ENCODE data around the gene DDX20.
"Not testable (repeated sequence)": the region's sequence is repeated elsewhere in the genome, so short reads cannot be mapped to it uniquely, and the experiment has no call there.

Gene DDX20

GRCh38 chr1:111784273-111784901 lies 28.7 kb downstream of the DDX20 start:
- H3K9ac ChIP-seq (ENCODE audit: low read length) = no peak overlapping the region
- no peaks in the 10 kb centered on the region for H3K4me1 ChIP-seq (ENCODE audit: control insufficient read depth, insufficient read depth, low read length)
- no peaks in the 10 kb centered on the region for H3K27me3 ChIP-seq (ENCODE audit: control insufficient read depth, insufficient read depth, low read length)
- H3K4me3 ChIP-seq (ENCODE audit: low read length) = no peak overlapping the region
- no peaks in the 10 kb centered on the region for H3K9me3 ChIP-seq (ENCODE audit: control insufficient read depth, low read length)
- no peaks in the 10 kb centered on the region for H3K36me3 ChIP-seq (ENCODE audit: control insufficient read depth, insufficient read depth, low read length)

DNA sequence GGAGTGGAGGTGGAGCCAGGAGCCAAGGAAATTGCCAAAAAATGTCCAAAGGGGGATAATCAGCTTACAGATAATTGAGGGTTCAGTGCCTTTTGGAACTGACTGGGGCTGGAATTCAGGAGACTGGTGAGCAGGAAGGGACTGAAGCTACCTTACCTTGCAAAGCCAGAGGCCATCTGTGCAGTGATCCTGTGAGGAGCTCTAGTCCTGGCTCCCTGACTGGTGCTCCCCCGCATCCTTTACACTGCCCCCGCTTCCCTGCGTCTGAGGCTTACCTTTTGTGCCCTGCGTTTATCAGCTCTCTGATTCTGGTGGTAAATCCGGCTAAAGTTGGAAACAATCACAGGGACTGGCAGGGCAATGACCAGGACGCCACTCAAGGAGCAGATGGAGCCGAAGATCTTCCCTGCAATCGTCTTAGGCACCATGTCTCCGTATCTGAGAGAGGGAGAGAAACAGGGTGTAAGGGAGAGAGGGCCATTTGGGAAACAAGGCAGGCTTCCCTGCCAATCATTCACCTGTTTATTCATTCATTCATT lies 31.0 kb downstream of the DDX20 start:
- Histone ChIP-seq H3K4me3 (ENCODE audit: low read length) (no peak overlapping the region), H3K27me3 (ENCODE audit: control insufficient read depth, insufficient read depth, low read length) (no peaks in the 10 kb centered on the region), H3K9ac (ENCODE audit: low read length) (no peak overlapping the region), H3K9me3 (ENCODE audit: control insufficient read depth, low read length) (no peaks in the 10 kb centered on the region), H3K4me1 (ENCODE audit: control insufficient read depth, insufficient read depth, low read length) (no peaks in the 10 kb centered on the region), H3K36me3 (ENCODE audit: control insufficient read depth, insufficient read depth, low read length) (no peaks in the 10 kb centered on the region)

GRCh38 chr1:111789142-111789541 lies 33.4 kb downstream of the DDX20 start:
- Histone ChIP-seq H3K27me3 (ENCODE audit: control insufficient read depth, insufficient read depth, low read length) (no peaks in the 10 kb centered on the region), H3K4me3 (ENCODE audit: low read length) (no peak overlapping the region), H3K9ac (ENCODE audit: low read length) (no peak overlapping the region), H3K9me3 (ENCODE audit: control insufficient read depth, low read length) (no peaks in the 10 kb centered on the region), H3K36me3 (ENCODE audit: control insufficient read depth, insufficient read depth, low read length) (no peaks in the 10 kb centered on the region), H3K4me1 (ENCODE audit: control insufficient read depth, insufficient read depth, low read length) (no peaks in the 10 kb centered on the region)

GRCh38 chr1:111789666-111790316 lies 34.1 kb downstream of the DDX20 start:
- Histone ChIP-seq H3K36me3 (ENCODE audit: control insufficient read depth, insufficient read depth, low read length) (no peaks in the 10 kb centered on the region), H3K4me1 (ENCODE audit: control insufficient read depth, insufficient read depth, low read length) (no peaks in the 10 kb centered on the region), H3K4me3 (ENCODE audit: low read length) (no peak overlapping the region), H3K9ac (ENCODE audit: low read length) (no peak overlapping the region), H3K9me3 (ENCODE audit: control insufficient read depth, low read length) (no peaks in the 10 kb centered on the region), H3K27me3 (ENCODE audit: control insufficient read depth, insufficient read depth, low read length) (no peaks in the 10 kb centered on the region)

GRCh38 chr1:111791776-111792175 lies 36.1 kb downstream of the DDX20 start:
- H3K4me3 ChIP-seq (ENCODE audit: low read length) = no peak overlapping the region
- no peaks in the 10 kb centered on the region for H3K4me1 ChIP-seq (ENCODE audit: control insufficient read depth, insufficient read depth, low read length)
- no peaks in the 10 kb centered on the region for H3K9me3 ChIP-seq (ENCODE audit: control insufficient read depth, low read length)
- no peak overlapping the region for H3K9ac ChIP-seq (ENCODE audit: low read length)
- H3K27me3 ChIP-seq (ENCODE audit: control insufficient read depth, insufficient read depth, low read length) = no peaks in the 10 kb centered on the region
- no peaks in the 10 kb centered on the region for H3K36me3 ChIP-seq (ENCODE audit: control insufficient read depth, insufficient read depth, low read length)

- Histone ChIP-seq H3K9me3 (ENCODE audit: control insufficient read depth, low read length) (no peaks in the 10 kb centered on the region), H3K4me1 (ENCODE audit: control insufficient read depth, insufficient read depth, low read length) (no peaks in the 10 kb centered on the region), H3K9ac (ENCODE audit: low read length) (no peak overlapping the region), H3K4me3 (ENCODE audit: low read length) (no peak overlapping the region), H3K36me3 (ENCODE audit: control insufficient read depth, insufficient read depth, low read length) (no peaks in the 10 kb centered on the region), H3K27me3 (ENCODE audit: control insufficient read depth, insufficient read depth, low read length) (no peaks in the 10 kb centered on the region)
Observed at GRCh38 chr1:111792249-111792648, 36.5 kb downstream of the DDX20 start.

DNA sequence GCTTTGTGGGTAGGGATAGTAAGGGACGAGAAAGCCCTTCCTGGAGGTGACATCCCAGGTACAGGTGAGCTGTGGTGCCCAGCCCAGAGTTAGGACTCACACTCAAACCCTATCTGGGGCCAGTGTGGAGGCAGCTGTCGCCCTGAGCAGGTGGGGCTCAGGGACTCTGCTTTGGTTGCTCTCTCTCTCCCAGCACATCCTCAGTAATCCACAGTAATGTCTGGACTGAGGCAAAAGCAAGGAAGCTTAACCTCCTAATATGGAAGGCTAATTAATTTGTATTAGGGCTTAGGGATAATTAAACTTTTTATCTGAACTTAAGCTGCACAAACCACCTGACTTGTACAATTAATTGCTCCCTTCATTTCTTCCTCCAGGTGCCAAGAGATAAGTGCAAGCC lies 38.2 kb downstream of the DDX20 start:
- Histone ChIP-seq H3K4me3 (ENCODE audit: low read length) (no peak overlapping the region), H3K9ac (ENCODE audit: low read length) (no peak overlapping the region), H3K9me3 (ENCODE audit: control insufficient read depth, low read length) (no peaks in the 10 kb centered on the region), H3K4me1 (ENCODE audit: control insufficient read depth, insufficient read depth, low read length) (no peaks in the 10 kb centered on the region), H3K27me3 (ENCODE audit: control insufficient read depth, insufficient read depth, low read length) (no peaks in the 10 kb centered on the region), H3K36me3 (ENCODE audit: control insufficient read depth, insufficient read depth, low read length) (no peaks in the 10 kb centered on the region)

DNA sequence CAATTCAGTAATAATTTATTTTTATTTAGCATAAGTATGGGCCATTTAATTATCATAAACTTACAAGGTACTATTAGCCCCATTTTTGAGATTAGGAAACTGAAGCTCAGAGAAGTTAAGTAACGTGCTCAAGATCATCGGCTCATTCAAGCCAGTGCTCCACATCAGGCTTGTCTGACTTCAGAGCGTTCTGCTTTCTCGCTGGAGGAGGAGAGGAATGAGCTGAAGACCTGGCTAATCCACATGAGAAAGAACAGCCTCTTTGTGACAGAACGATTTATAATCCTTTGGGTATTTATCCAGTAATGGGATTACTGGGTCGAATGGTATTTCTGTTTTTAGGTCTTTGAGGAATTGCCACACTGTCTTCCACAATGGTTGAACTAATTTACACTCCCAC lies 39.7 kb downstream of the DDX20 start:
- H3K27me3 ChIP-seq (ENCODE audit: control insufficient read depth, insufficient read depth, low read length) = no peaks in the 10 kb centered on the region
- no peaks in the 10 kb centered on the region for H3K4me1 ChIP-seq (ENCODE audit: control insufficient read depth, insufficient read depth, low read length)
- H3K9ac ChIP-seq (ENCODE audit: low read length) = no peak overlapping the region
- H3K4me3 ChIP-seq (ENCODE audit: low read length) = no peak overlapping the region
- no peaks in the 10 kb centered on the region for H3K9me3 ChIP-seq (ENCODE audit: control insufficient read depth, low read length)
- H3K36me3 ChIP-seq (ENCODE audit: control insufficient read depth, insufficient read depth, low read length) = no peaks in the 10 kb centered on the region

DNA sequence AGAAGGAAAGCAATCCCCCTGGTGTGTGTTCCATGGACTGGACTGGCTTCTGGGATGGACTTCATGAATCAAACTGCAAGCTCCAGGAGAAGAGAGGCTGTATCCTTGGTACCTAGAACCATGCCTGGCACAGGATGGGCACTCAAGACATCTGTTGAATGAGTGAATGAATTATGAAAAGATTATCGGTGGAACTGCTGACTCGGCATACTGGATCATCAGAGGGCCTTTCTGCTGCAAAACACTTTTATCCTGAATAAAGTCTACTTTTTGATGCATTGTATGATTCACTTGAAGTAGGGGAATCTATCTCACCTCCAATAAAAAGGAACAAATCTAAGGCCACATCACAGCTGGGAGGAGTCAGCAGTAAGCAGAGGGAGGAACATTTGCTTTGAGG lies 42.9 kb downstream of the DDX20 start:
- no peaks in the 10 kb centered on the region for H3K36me3 ChIP-seq (ENCODE audit: control insufficient read depth, insufficient read depth, low read length)
- no peaks in the 10 kb centered on the region for H3K9me3 ChIP-seq (ENCODE audit: control insufficient read depth, low read length)
- H3K27me3 ChIP-seq (ENCODE audit: control insufficient read depth, insufficient read depth, low read length) = no peaks in the 10 kb centered on the region
- no peak overlapping the region for H3K4me3 ChIP-seq (ENCODE audit: low read length)
- H3K9ac ChIP-seq (ENCODE audit: low read length) = no peak overlapping the region
- no peaks in the 10 kb centered on the region for H3K4me1 ChIP-seq (ENCODE audit: control insufficient read depth, insufficient read depth, low read length)

- H3K4me3 ChIP-seq (ENCODE audit: low read length); H3K9me3 ChIP-seq (ENCODE audit: control insufficient read depth, low read length); H3K9ac ChIP-seq (ENCODE audit: low read length); H3K4me1 ChIP-seq (ENCODE audit: control insufficient read depth, insufficient read depth, low read length); H3K27me3 ChIP-seq (ENCODE audit: control insufficient read depth, insufficient read depth, low read length); H3K36me3 ChIP-seq (ENCODE audit: control insufficient read depth, insufficient read depth, low read length): not testable (repeated sequence)
Observed at GRCh38 chr1:111799722-111800121, 44.0 kb downstream of the DDX20 start.

DNA sequence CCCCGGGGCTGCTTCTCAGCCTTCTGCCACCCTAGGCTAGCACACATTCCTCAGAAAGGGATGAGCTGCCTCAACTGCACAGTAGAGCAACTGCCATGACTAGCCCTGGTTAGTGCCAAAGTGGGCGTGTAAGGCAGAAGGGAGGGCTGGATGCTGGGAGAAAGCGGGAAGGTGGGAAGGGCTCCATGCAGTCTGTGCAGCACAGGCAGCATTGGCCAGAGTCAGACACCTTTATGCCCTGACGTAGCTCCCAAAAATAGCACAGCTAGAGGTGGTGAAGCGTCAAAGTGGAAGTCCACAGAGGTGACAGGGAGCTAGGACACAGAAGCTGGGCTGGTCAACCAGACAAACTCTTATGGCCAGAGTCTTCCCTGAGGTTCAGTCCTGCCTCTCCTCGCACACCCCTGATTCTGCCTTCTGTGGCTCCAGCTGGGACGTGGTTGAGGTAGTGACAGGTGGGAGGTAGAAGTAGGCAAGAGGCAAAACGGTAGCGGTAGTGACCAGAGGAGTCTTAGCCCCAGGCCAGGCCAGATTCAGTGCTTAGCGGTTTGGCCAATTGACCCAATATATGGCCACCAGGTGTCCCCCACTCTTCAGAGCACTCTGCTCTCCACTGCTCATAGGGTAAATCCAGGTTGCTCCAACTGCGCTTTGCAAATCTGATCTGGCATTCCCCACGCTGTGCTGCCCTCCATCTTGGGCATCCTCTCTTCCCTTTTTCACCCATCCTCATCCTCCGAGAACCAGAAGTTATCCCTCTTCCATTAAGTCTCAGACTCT lies 45.6 kb downstream of the DDX20 start:
- no peaks in the 10 kb centered on the region for H3K27me3 ChIP-seq (ENCODE audit: control insufficient read depth, insufficient read depth, low read length)
- no peak overlapping the region for H3K9ac ChIP-seq (ENCODE audit: low read length)
- H3K9me3 ChIP-seq (ENCODE audit: control insufficient read depth, low read length) = no peaks in the 10 kb centered on the region
- no peaks in the 10 kb centered on the region for H3K4me1 ChIP-seq (ENCODE audit: control insufficient read depth, insufficient read depth, low read length)
- no peaks in the 10 kb centered on the region for H3K36me3 ChIP-seq (ENCODE audit: control insufficient read depth, insufficient read depth, low read length)
- H3K4me3 ChIP-seq (ENCODE audit: low read length) = no peak overlapping the region

GRCh38 chr1:111802110-111802509 lies 46.4 kb downstream of the DDX20 start:
- H3K4me1 ChIP-seq (ENCODE audit: control insufficient read depth, insufficient read depth, low read length) = no peaks in the 10 kb centered on the region
- H3K36me3 ChIP-seq (ENCODE audit: control insufficient read depth, insufficient read depth, low read length) = no peaks in the 10 kb centered on the region
- no peaks in the 10 kb centered on the region for H3K9me3 ChIP-seq (ENCODE audit: control insufficient read depth, low read length)
- no peaks in the 10 kb centered on the region for H3K27me3 ChIP-seq (ENCODE audit: control insufficient read depth, insufficient read depth, low read length)
- no peak overlapping the region for H3K9ac ChIP-seq (ENCODE audit: low read length)
- H3K4me3 ChIP-seq (ENCODE audit: low read length) = no peak overlapping the region
